Vein endothelial cell (primary cell): ENCODE data around the gene POLD2. TPM values are rescaled to one million over a fixed set of nuclear protein-coding genes. Genes with fewer than 3 reads are reported as not detected.

Experiments
- small RNA-seq: library from RNA; depleted of rRNA; stranded (forward); fragments of <200 nt; gene quantifications from one replicate; pipeline ENCODE3, GENCODE V24; 2012
- total RNA-seq: library from RNA; depleted of rRNA; stranded (reverse); fragments of >200 nt; gene quantifications from 2 replicates; pipeline ENCODE4 v1.2.3, GENCODE V29; 2012

POLD2 gene
- total RNA-seq: 81.0 and 87.9 TPM in 2 replicates

DNA sequence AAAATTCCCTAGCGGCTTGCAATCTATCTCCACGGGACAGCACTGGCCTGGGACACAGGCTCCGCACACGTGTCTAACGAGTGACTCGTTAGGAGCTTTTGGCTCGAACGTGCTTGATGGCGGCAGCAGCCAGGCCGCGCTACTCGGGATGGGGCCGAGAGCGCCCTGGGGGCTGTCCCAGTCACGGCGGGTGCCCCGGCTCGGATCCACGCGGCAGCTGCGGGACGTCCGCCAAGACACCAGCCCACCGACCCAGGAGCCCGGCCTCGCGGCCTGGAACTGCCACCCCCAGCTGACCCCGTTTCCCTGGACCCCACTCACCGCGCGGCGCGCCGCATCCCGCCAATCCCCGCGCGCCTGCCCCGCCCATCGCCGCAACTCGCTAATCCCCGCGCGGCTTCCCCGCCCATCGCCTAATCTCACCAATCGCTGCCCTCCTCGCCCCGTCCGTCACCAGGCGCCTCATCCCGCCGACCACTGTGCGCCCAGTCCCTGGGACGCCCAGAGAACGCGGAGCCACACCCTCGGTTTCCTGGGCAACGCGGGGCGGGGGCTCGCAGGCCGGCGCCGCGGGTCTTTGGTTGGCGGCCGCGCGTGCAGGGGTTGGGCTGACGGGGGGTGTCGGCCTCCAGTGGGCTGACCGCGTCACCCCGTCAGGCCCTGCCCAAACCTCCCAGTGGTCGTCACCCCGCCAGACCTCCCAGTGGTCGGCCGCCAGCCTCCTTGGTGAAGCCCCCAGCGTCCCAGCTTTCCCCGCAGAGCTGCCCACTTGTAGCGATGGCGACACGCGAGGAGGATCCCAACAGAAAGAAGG is at the start of gene POLD2:
Gene POLD2 (minus strand): TSS at position 359 of the 814 bp plus-strand sequence. CDS start 1,495 bp downstream, outside the sequence.

GRCh38 chr7:44141221-44141850 is 18.0 kb upstream of the POLD2 start, which contains the start of gene MYL7:
Gene MYL7, minus strand, starts transcription at chr7:44141332. Its CDS starts 27 bp downstream, at chr7:44141305.

GRCh38 chr7:44103923-44104859 is 19.2 kb downstream of the POLD2 start, which contains the start of gene AEBP1:
Gene AEBP1, plus strand, starts transcription at chr7:44104345. Its CDS starts 321 bp downstream, at chr7:44104666.

GRCh38 chr7:44065431-44066110 is 57.8 kb downstream of the POLD2 start, which contains the start of gene PGAM2:
Gene PGAM2, minus strand, starts transcription at chr7:44065567. Its CDS starts 38 bp downstream, at chr7:44065529.

Small RNA genes within 50 kb of the gene (small RNA-seq; reads per million reads assigned to genes)
- not detected for gene RNA5SP230

Other genes starting within 250 kb of the POLD2 start
- 21.9 TPM in 2 replicates for gene URGCP, start 217.0 kb downstream of the POLD2 start, total RNA-seq
- 17.3 and 18.1 TPM in 2 replicates for gene UBE2D4, start 197.1 kb downstream of the POLD2 start, total RNA-seq
- not detected in 2 replicates for gene SPDYE1, start 125.7 kb downstream of the POLD2 start, total RNA-seq
- gene DBNL, start 78.8 kb downstream of the POLD2 start, total RNA-seq: 140 and 144 TPM in 2 replicates
- not detected in 2 replicates for gene PGAM2, start 58.0 kb downstream of the POLD2 start, total RNA-seq
- 16.9 and 27.8 TPM in 2 replicates for gene POLM, start 41.0 kb downstream of the POLD2 start, total RNA-seq
- gene AEBP1, start 19.2 kb downstream of the POLD2 start, total RNA-seq: 8.9 and 27.4 TPM in 2 replicates
- not detected in 2 replicates for gene MYL7, start 17.8 kb upstream of the POLD2 start, total RNA-seq
- 0.19 and 0.65 TPM in 2 replicates for gene GCK, start 65.9 kb upstream of the POLD2 start, total RNA-seq
- gene YKT6, start 77.4 kb upstream of the POLD2 start, total RNA-seq: 128 and 138 TPM in 2 replicates
- gene CAMK2B, start 202.0 kb upstream of the POLD2 start, total RNA-seq: 0.57 and 0.65 TPM in 2 replicates